Right cardiac atrium (tissue), 5 donors: ENCODE measurements around the gene SLC5A9. TPM values are rescaled to one million over a fixed set of nuclear protein-coding genes. Genes with fewer than 3 reads are reported as not detected.

ENCODE experiments used
- ATAC-seq, 2 donors: fragments of 200-7000 bp; cut with Tn5 transposase; one replicate each; pipeline versions ENCODE4 v1.8.0 to v1.9.1; 2020; ENCODE audit warnings: moderate library complexity in 2 of 2, mild to moderate bottlenecking in 1 of 2
- DNase-seq, 3 donors: peaks; one replicate each; pipeline ENCODE4 v3.0.0-alpha.2; 2020
- H3K27ac ChIP-seq: one replicate; pipeline ENCODE4 v1.5.1; 2013; ENCODE audit warnings: mild to moderate bottlenecking, low read length, control low read depth, moderate library complexity
- H3K27me3 ChIP-seq: one replicate; pipeline ENCODE4 v1.6.1; 2013; ENCODE audit not compliant: control insufficient read depth, insufficient read depth
- H3K4me1 ChIP-seq: one replicate; pipeline ENCODE4 v1.6.1; 2013; ENCODE audit warnings: low read length; ENCODE audit not compliant: control insufficient read depth, insufficient read depth
- H3K4me3 ChIP-seq: one replicate; pipeline ENCODE4 v1.5.1; 2013; ENCODE audit warnings: low read length, control low read depth
- H3K9me3 ChIP-seq: one replicate; pipeline ENCODE4 v1.6.1; 2013; ENCODE audit warnings: low read length; ENCODE audit not compliant: control insufficient read depth
- WGBS: extraction: QIAGEN DNeasy Blood & Tissue Kit; methylation state at CpG from one replicate; pipeline ENCODE4 v1.1.7; 2013; 5-methylcytosine and 5-hydroxymethylcytosine counted together
- intact Hi-C, 4 donors: fragments of 100-400 bp; cut with DNase I; formaldehyde crosslinking; loops; one replicate each; pipeline versions ENCODE4 v1.11.0 to v1.14.0; 2022 to 2023
- polyA plus RNA-seq: library from polyadenylated mRNA; stranded (reverse); fragments of 200-250 nt; gene quantifications from one replicate; pipeline ENCODE4 v1.2.3, GENCODE V29; 2013
- total RNA-seq, 4 donors: library from RNA; stranded (reverse); fragmentation: NEBNext Ultra II Directional; extraction: Animal tissue kit (Norgen Biotek cat#: 25700); gene quantifications; one replicate each; pipeline ENCODE4 v1.2.1, GENCODE V29; 2021
- donor health status: healthy with polysubstance abuse.
- donor health status: DM: no; HTN: yes; CAD: no.
- donor health status: DM: no; HTN: no; CAD: no.
- donor health status: DM: no; HTN: yes; CAD: no; lungs with severe emphysema.
- donor health status: DM: yes; HTN: yes; CAD: no.

The SLC5A9 gene
- total and polyA plus RNA-seq, 5 donors, result 0.11 to 1.1 (median 0.39) TPM; not detected in 1

DNA sequence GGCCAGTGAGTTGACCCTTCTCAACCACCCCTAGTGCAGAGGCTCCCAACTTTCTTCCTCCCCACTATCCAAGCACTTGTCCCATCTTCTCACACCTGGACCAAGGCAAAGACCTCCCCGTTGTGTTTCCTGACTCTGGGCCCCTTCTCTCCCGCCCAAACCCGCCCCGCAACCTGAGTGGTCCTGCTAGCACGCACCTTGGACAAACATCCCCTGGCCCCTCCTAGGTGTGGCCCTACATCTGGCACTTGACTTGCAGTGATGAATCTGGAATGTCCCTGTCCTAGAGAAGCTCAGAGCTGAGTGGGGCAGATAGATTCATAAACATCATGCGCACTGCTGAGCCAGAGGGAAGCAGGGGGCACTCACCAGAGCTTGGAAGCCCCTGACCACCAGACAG is 2.3 kb downstream of the SLC5A9 start:
- Histone ChIP-seq H3K27me3 (no peaks in the 10 kb centered on the region), H3K4me3 (no peak overlapping the region), H3K27ac (no peak overlapping the region), H3K4me1 (peaks cover 2% of the 10 kb centered on the region), H3K9me3 (no peaks in the 10 kb centered on the region)
- ATAC-seq (no peak), DNase-seq (no peak)
- 96% methylated on average over 6 of the region's 6 CpGs for WGBS
- intact Hi-C loops, result no loop called here

- WGBS, result 74% methylated on average over 6 of the region's 6 CpGs
Observed at GRCh38 chr1:48225579-48225978, 3.1 kb downstream of the SLC5A9 start.

GRCh38 chr1:48227165-48228013 is 4.9 kb downstream of the SLC5A9 start:
- Histone ChIP-seq H3K4me1 (peaks cover 2% of the 10 kb centered on the region), H3K27ac (no peak overlapping the region)
- peak in 1 of 2 donors; percentile 27 for ATAC-seq

More at GRCh38 chr1:48225579-48225978, 3.1 kb downstream of the SLC5A9 start:
- DNase-seq (no peak), ATAC-seq (no peak)
- no peak overlapping the region for H3K27ac ChIP-seq
- peaks cover 2% of the 10 kb centered on the region for H3K4me1 ChIP-seq
- H3K9me3 ChIP-seq, result no peaks in the 10 kb centered on the region
- H3K27me3 ChIP-seq, result no peaks in the 10 kb centered on the region
- H3K4me3 ChIP-seq, result no peak overlapping the region
- intact Hi-C loops, result no loop called here

GRCh38 chr1:48228156-48228555 is 5.6 kb downstream of the SLC5A9 start:
- ATAC-seq (peak in 1 of 2 donors; percentile 18), DNase-seq (no peak)
- no peak overlapping the region for H3K27ac ChIP-seq
- no peaks in the 10 kb centered on the region for H3K9me3 ChIP-seq
- H3K4me1 ChIP-seq, result peaks cover 2% of the 10 kb centered on the region
- H3K27me3 ChIP-seq, result no peaks in the 10 kb centered on the region
- intact Hi-C loops, result no loop called here
- no peak overlapping the region for H3K4me3 ChIP-seq
- 64% methylated on average over 5 of the region's 5 CpGs for WGBS

More at GRCh38 chr1:48227165-48228013, 4.9 kb downstream of the SLC5A9 start:
- no peak overlapping the region for H3K4me3 ChIP-seq
- H3K9me3 ChIP-seq, result no peaks in the 10 kb centered on the region
- DNase-seq, result no peak
- intact Hi-C loops, result no loop called here
- no peaks in the 10 kb centered on the region for H3K27me3 ChIP-seq
- WGBS, result 70% methylated on average over 10 of the region's 10 CpGs

GRCh38 chr1:48229317-48229716 is 6.8 kb downstream of the SLC5A9 start:
- intact Hi-C loops, result no loop called here
- WGBS, result 84% methylated on average over 6 of the region's 6 CpGs
- H3K9me3 ChIP-seq, result no peaks in the 10 kb centered on the region
- no peaks in the 10 kb centered on the region for H3K27me3 ChIP-seq
- H3K27ac ChIP-seq, result no peak overlapping the region
- peaks cover 2% of the 10 kb centered on the region for H3K4me1 ChIP-seq
- DNase-seq (no peak), ATAC-seq (no peak)
- no peak overlapping the region for H3K4me3 ChIP-seq

- DNase-seq, result no peak
- Histone ChIP-seq H3K27me3 (no peaks in the 10 kb centered on the region), H3K4me1 (peaks cover 2% of the 10 kb centered on the region), H3K4me3 (no peak overlapping the region), H3K27ac (no peak overlapping the region), H3K9me3 (no peaks in the 10 kb centered on the region)
- WGBS, result 63% methylated on average over 4 of the region's 4 CpGs
- intact Hi-C loops, result no loop called here
- ATAC-seq, result no peak
Observed at GRCh38 chr1:48230236-48230635, 7.7 kb downstream of the SLC5A9 start.

DNA sequence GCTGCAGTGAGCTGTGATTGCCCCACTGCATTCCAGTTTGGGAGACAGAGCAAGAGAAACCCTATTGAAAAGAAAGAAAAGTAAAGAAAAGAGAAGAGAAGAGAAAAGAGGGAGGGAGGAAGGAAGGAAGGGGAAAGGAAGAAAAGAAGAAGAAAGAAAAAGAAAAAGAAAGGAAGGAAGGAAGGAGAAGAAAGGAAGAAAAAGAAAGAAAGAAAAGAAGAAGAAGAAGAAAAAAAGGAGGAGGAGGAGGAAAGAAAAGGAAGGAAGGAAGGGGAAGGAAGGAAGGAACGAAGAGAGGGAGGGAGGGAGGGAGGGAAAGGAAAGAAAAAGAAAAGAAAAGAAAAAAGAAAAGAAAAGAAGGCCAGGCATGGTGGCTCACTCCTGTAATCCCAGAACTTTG is 10.2 kb downstream of the SLC5A9 start:
- Histone ChIP-seq H3K4me3 (no peak overlapping the region), H3K27ac (no peak overlapping the region), H3K4me1 (no peaks in the 10 kb centered on the region), H3K9me3 (no peaks in the 10 kb centered on the region), H3K27me3 (no peaks in the 10 kb centered on the region)
- ATAC-seq (no peak), DNase-seq (no peak)
- 88% methylated on average over 1 of the region's 1 CpG for WGBS
- intact Hi-C loops, result no loop called here

- Histone ChIP-seq H3K27me3 (no peaks in the 10 kb centered on the region), H3K27ac (no peak overlapping the region), H3K4me1 (no peaks in the 10 kb centered on the region), H3K4me3 (no peak overlapping the region), H3K9me3 (no peaks in the 10 kb centered on the region)
- intact Hi-C loops, result no loop called here
- 70% methylated on average over 12 of the region's 12 CpGs for WGBS
- ATAC-seq (no peak), DNase-seq (no peak)
Observed at GRCh38 chr1:48233666-48234485, 11.4 kb downstream of the SLC5A9 start.

- no peaks in the 10 kb centered on the region for H3K4me1 ChIP-seq
- ATAC-seq (no peak), DNase-seq (no peak)
- H3K9me3 ChIP-seq, result no peaks in the 10 kb centered on the region
- intact Hi-C loops, result no loop called here
- no peaks in the 10 kb centered on the region for H3K27me3 ChIP-seq
- 96% methylated on average over 13 of the region's 13 CpGs for WGBS
- no peak overlapping the region for H3K27ac ChIP-seq
- H3K4me3 ChIP-seq, result no peak overlapping the region
Observed at GRCh38 chr1:48235652-48236051, 13.1 kb downstream of the SLC5A9 start.

DNA sequence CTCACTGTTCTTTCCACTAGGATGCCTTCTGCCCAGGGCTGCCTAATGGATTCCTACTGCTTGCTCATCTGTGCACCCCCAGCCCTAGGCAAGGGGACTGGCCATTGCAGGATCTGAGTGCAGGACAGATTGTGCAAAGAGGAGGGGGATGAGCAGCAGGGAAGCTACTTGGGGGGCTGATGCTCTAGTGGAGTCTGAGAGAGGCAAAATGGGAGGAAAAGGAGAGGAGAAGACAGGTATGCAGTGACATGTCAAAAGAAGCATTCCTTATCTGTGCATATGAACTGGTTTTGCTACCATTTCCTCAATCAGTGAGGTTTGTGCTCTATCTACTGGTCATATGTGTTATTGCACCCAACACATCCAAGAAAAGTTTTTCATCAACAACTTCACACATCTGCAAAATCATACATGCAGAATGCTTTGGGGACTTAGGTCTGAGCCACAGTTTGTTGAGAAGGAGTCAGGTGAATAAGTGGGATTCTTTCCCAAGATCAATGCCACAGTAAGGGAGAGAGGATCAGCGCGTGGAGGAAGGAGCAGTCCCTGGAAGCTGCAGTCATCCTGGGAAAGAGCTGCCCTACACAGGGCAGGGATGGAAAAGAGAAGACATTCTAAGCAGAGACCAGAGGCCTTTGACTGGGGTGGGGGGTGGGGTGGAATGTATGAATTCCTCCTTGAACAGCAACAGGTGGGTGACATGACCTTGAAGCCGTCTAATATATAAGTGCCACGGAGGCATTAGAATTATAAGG is 14.4 kb downstream of the SLC5A9 start:
- no peaks in the 10 kb centered on the region for H3K9me3 ChIP-seq
- no peaks in the 10 kb centered on the region for H3K27me3 ChIP-seq
- no peak overlapping the region for H3K4me3 ChIP-seq
- 82% methylated on average over 4 of the region's 4 CpGs for WGBS
- H3K4me1 ChIP-seq, result no peaks in the 10 kb centered on the region
- DNase-seq, result no peak
- intact Hi-C loops, result no loop called here
- H3K27ac ChIP-seq, result no peak overlapping the region
- ATAC-seq, result peak; percentile 30 to 46
